Activated gamma-delta T cell (primary cell): ENCODE measurements around the gene PARD6A.

ENCODE experiments used
- DNase-seq: peaks from one replicate; lab custom pipeline; 2025; lab: John Stamatoyannopoulos, UW

The PARD6A gene

GRCh38 chr16:67666559-67667452, 6.0 kb downstream of the PARD6A start, which contains the start of the genes C16orf86 and ENKD1:
C16orf86 (plus strand) TSS chr16:67666814; CDS start chr16:67666971, 157 bp downstream.
ENKD1 (minus strand) TSS chr16:67666750; CDS start chr16:67666442, 308 bp downstream.
- peak; percentile 64 for DNase-seq

GRCh38 chr16:67667453-67667816, 6.7 kb downstream of the PARD6A start:
- DNase-seq: no peak

- no peak for DNase-seq
Observed at GRCh38 chr16:67667817-67668494, 7.2 kb downstream of the PARD6A start.

- DNase-seq: no peak
Observed at GRCh38 chr16:67668495-67669157, 7.9 kb downstream of the PARD6A start.

- no peak for DNase-seq
Observed at GRCh38 chr16:67669499-67670101, 8.8 kb downstream of the PARD6A start.

DNA sequence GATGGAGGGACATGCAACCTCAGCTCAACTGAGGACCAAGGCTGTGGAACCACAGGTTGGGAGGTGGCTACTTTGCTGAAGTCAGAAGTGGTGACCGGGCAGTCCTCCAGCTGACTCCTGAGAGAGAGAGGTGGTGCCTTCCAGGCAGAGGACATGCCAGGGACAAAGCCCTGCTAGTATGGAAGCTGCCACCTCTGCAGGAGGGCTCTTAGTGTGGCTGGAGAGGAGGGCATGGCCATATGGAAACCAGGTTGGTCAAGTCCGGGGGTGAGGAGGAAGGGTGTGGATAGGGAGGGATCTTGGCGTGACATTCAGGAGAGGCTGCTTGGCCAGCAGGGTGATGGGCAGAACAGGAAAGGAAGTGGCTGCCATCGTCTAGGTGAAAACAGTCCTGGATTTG, 11.5 kb downstream of the PARD6A start:
- no peak for DNase-seq

DNA sequence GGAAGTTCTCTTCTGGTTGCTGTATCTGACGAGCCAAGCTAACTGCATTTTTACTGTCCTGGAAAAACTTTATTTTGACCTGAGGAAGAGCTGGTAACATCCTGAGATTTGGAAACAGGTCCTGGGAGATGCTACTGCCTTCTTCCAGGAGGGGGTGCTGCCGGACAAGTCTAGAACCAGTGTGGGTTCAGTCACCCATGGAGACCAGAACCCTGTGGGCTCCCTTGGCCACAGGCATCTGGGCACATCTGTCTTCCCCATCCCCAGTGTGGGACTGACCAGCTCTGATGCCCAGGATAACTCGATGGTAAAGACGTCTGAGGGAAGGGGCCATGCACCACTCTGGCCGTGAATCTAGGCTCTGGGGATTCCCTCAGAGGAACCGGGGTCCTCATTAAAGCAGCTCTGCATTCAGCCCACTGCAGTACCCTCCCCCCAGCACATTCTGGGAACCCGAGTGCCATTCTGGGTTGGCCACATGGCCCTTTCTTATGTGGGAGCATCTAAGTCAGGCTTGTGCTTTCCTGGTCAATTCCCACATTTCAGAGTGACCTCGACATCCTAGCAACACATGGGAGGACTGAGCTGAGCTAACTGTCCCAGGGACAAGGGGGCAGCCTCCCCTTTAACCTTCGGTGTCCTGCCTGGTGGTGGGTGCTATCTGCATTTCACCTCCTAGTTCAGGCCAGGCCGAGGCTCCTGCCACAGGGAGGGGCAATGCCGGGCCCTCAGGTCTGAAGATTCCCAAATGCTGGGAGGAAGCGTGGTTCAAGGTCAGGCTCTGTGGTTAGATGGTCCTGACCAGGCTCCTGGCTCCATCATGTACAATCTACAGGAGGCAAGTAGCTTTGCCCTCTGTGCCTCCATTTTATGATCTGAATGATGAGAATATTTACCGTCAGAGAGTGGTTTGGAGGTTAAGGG, 12.2 kb downstream of the PARD6A start:
- DNase-seq: no peak

DNA sequence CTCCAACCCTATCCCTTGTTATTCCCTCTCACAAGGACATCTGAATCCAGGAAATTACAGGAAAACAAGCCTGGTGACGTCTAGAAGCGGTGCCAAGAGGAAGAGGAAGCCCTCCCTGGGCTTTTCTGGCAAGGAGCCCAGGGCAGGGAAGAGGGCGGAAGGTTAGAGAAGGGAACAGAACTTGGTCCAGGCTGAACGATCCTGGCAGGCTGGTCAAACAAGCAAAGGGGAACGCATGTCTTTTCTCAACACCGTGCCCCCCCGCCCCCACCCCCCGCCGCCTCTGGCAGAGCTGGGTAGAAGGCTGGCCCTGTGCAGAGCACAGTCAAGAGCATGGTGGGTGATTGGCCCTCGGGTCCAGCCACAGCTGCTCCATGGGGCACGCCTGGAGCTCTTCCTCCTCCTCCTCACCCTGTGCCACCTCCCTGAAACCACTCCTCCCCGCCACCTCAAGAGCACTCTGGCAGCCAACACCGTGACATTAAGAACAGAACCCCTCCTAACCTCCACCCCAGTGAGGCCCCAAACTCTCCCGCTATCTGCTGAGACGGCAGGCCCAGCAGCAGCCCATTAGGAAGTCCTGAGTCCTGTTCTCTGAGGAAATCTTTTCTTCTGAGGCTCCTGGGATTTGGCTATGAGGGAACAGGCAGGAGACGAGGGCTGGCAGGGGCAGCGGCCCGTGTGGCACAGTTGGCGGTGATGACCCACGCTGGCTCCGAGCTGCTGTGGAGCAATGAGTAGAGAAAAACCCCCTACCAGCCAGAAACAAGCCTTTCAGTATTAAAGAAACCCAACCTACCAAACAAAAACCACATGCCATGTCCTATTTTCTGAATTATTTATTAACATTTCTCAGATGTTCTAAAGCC, 13.2 kb downstream of the PARD6A start:
- DNase-seq: no peak

DNA sequence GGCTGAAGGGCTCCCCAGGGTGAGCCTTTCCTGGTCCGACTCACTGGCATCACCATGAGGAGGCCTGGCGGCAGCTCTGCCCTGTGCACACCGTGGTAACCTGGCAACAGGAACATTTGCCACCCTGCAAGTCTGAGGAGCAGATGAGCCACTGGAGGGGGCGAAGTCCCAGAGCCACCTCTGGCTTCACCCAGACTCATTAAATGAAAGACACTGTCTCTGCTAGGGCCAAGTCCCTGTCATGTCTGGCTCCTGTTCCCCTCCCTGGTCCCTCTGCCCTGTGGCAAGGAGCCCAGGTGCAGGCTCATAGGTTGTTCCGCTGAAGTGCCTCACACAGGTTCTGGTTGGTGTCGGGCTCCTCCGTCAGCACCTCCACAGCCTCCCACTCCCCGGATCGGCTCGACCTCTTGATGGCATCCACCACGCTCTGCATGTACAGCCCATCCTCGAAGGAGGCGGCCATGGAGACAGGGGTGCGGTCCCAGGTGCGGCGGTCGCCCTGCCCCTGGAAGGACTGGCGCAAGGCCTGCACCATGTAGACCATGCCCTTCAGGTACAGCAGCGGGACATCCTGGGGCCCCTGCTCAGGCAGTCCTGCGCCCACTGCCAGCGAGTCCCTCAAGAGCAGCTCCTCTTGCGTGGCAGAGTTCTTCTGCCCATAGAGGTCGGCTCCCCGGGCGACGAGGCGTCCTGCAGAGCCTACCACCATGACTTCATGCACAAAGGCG, 14.3 kb downstream of the PARD6A start:
- no peak for DNase-seq

DNA sequence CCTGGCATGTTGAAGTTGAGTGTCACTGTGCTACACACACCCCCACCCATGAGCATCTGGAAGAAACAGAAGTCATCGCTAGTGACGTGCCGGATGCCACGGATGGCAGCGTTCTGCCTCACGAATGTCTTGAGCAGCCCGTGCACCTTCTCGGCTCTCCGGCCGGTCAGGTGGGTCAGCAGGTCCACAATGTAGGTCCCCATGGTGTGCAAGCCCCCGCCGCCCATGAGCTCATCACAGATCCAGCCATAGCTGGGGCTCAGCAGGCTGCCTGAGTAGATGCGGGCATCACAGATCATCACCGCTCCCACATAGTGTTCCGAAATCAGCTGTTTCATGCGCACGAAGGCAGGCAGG, 14.8 kb downstream of the PARD6A start:
- DNase-seq: no peak

GRCh38 chr16:67675999-67676398, 15.2 kb downstream of the PARD6A start:
- DNase-seq: no peak

- no peak for DNase-seq
Observed at GRCh38 chr16:67676516-67676915, 15.8 kb downstream of the PARD6A start.

- no peak for DNase-seq
Observed at GRCh38 chr16:67676939-67677338, 16.2 kb downstream of the PARD6A start.

DNA sequence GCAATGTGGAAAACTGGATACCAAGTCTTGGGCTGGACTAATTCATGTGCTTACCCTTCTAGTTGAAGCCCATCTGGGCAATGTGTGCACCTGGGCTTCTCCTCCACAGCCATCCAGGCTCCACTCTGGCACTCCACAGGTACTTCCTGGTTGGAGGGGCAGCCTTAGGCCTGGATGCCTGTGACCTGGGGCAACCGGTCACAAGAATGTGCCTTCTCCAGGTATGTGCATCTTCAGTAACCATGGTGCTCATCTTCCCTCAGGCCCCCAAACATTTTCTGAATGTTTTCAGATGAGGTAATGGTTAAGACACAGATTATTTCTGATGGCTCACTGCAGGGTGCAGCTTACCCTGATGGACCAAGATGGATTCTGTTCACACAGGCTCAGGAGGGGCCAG, 17.0 kb downstream of the PARD6A start:
- no peak for DNase-seq

GRCh38 chr16:67678354-67679023, 17.7 kb downstream of the PARD6A start:
- DNase-seq: no peak

DNA sequence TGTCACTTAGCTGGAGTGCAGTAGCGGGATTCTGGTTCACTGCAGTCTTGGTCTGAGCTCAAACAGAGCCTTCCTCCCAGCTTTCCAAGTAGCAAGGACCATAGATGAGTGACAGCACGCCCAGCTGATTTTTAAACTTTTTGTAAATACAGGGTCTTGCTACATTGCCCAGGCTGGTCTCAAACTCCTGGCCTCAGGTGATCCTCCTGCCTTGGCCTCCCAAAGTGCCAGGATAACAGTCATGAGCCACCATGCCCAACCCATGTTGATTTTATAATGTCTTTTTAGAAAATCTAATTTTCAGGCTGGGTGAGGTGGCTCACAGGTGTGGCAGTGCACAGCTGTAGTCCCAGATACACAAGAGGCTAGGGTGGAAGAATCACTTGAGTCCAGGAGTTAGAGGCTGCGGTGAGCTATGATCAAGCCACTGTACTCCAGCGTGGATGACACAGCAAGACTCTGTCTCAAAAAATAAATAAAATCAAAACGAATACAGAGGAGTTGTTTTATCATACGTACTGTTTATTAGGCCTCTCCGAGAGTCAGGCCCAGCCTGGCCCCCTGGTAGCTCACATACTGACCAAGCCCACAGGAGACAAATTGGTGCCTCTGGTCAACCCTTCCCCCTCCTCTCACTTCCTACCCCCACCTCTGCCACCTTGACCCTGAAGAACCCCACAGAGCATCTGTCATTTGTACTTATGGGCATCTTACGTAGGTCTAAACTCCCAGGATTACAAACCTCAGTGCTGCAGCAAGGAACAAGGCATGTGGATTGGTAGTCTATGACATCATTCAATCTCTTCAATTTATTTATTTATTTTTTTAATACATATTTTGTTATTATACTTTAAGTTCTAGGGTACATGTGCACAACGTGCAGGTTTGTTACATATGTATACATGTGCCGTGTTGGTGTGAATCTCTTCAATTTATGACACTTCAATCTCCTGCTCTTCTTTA, 19.5 kb downstream of the PARD6A start:
- DNase-seq: no peak

GRCh38 chr16:67683767-67684166, 23.0 kb downstream of the PARD6A start:
- no peak for DNase-seq
